Smooth muscle cell (in vitro differentiated cells): Measurements from ENCODE around the gene DNPH1. TPM values are rescaled to one million over a fixed set of nuclear protein-coding genes. Genes with fewer than 3 reads are reported as not detected.

Experiments
- DNase-seq: peaks from one replicate; lab custom pipeline; 2025; ENCODE audit not compliant: unreplicated experiment; lab: John Stamatoyannopoulos, UW
- H2AFZ ChIP-seq: fragments of 200-600 bp; sonication (generic); 2 replicates; pipeline ENCODE4 v1.6.0; 2016; ENCODE audit warnings: antibody characterized with exemption, low read depth, mild to moderate bottlenecking
- H3F3A ChIP-seq: fragments of 200-600 bp; sonication (generic); 2 replicates; pipeline ENCODE4 v1.6.0; 2017; ENCODE audit warnings: antibody characterized with exemption, low read depth
- H3K27ac ChIP-seq: fragments of 200-600 bp; sonication (generic); 2 replicates; pipeline ENCODE4 v1.5.1; 2016; ENCODE audit warnings: low read depth, mild to moderate bottlenecking
- H3K27me3 ChIP-seq: fragments of 200-600 bp; sonication (generic); 2 replicates; pipeline ENCODE4 v1.6.1; 2016; ENCODE audit warnings: low read depth, mild to moderate bottlenecking
- H3K36me3 ChIP-seq: fragments of 200-600 bp; sonication (generic); 2 replicates; pipeline ENCODE4 v1.5.1; 2016; ENCODE audit warnings: low read depth
- H3K4me1 ChIP-seq: fragments of 200-600 bp; sonication (generic); 2 replicates; pipeline ENCODE4 v1.5.1; 2016; ENCODE audit warnings: low read depth
- H3K4me2 ChIP-seq: fragments of 200-600 bp; sonication (generic); 2 replicates; pipeline ENCODE4 v1.6.0; 2016; ENCODE audit warnings: mild to moderate bottlenecking
- H3K4me3 ChIP-seq: fragments of 200-600 bp; sonication (generic); 2 replicates; pipeline ENCODE4 v1.5.1; 2016; ENCODE audit warnings: mild to moderate bottlenecking
- H3K79me2 ChIP-seq: fragments of 200-600 bp; sonication (generic); 2 replicates; pipeline ENCODE4 v1.6.0; 2016; ENCODE audit warnings: low read depth, mild to moderate bottlenecking
- H3K9ac ChIP-seq: fragments of 200-600 bp; sonication (generic); 2 replicates; pipeline ENCODE4 v1.6.0; 2016; ENCODE audit warnings: low read depth
- H3K9me3 ChIP-seq: fragments of 200-600 bp; sonication (generic); replicated peaks from 2 replicates; pipeline ENCODE4 v1.5.1; 2016; ENCODE audit warnings: low read depth
- H4K20me1 ChIP-seq: fragments of 200-600 bp; sonication (generic); 2 replicates; pipeline ENCODE4 v1.6.0; 2016; ENCODE audit warnings: low read depth
- WGBS: methylation state at CpG from one replicate; pipeline ENCODE4 v1.1.7; 2016; ENCODE audit warnings: low lambda C conversion rate; 5-methylcytosine and 5-hydroxymethylcytosine counted together
- polyA plus RNA-seq: library from polyadenylated mRNA; unstranded; fragments of >200 nt; fragmentation: Nextera tagmentation; extraction: Ambion mirVana; gene quantifications from 2 replicates; pipeline ENCODE4 v1.2.1, GENCODE V29; 2016
- total RNA-seq: library from RNA; depleted of rRNA; stranded (reverse); fragments of >200 nt; gene quantifications from 2 replicates; pipeline ENCODE4 v1.2.3, GENCODE V29; 2014
- TF ChIP-seq, protein P1 (sequence below): fragments of 200-600 bp; sonication (generic); IDR thresholded peaks from 2 replicates; pipeline ENCODE4 v1.5.1; 2017; ENCODE audit warnings: borderline replicate concordance, mild to moderate bottlenecking, antibody characterized with exemption; ENCODE audit not compliant: insufficient read depth, poor library complexity, severe bottlenecking

Gene DNPH1
- total and polyA plus RNA-seq, 2 experiments from 2014 or later, result 33.8 to 82.1 TPM

DNA sequence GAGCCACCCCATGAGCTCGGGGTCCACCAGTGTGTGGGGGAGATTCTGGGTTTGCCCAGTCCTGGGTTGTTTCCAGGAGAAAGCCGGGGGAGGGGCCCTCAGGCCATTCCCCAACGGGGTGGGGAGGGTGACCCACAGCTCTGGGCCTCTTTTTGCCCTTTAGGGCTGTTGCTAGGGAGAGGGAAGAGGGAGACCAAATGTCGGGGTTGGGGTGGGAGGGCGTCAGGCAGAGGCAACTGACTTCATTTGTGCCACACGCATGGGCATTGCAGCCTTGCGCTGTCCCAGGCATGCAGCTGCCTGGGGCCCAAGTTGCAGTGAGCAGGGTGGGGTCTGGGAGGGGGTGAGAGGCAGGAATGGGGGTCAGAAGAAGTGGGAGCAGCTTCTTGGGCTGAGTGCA, 49.2 kb downstream of the DNPH1 start:
- WGBS, result 88% methylated on average over 6 of the region's 7 CpGs
- Histone ChIP-seq H3K36me3 (peaks cover 4% of the 10 kb centered on the region), H4K20me1 (peaks cover 3% of the 10 kb centered on the region), H3K79me2 (peaks cover 23% of the 10 kb centered on the region), H3K4me1 (peaks cover 9% of the 10 kb centered on the region), H2AFZ (no peak overlapping the region), H3K4me3 (no peak overlapping the region), H3K9ac (no peak overlapping the region), H3K27ac (peak overlapping the region; percentile 15), H3K4me2 (no peak overlapping the region), H3K9me3 (no peaks in the 10 kb centered on the region), H3K27me3 (no peaks in the 10 kb centered on the region), H3F3A (peaks cover 21% of the 10 kb centered on the region)
- DNase-seq, result no peak
- TF ChIP-seq, protein P1, sequence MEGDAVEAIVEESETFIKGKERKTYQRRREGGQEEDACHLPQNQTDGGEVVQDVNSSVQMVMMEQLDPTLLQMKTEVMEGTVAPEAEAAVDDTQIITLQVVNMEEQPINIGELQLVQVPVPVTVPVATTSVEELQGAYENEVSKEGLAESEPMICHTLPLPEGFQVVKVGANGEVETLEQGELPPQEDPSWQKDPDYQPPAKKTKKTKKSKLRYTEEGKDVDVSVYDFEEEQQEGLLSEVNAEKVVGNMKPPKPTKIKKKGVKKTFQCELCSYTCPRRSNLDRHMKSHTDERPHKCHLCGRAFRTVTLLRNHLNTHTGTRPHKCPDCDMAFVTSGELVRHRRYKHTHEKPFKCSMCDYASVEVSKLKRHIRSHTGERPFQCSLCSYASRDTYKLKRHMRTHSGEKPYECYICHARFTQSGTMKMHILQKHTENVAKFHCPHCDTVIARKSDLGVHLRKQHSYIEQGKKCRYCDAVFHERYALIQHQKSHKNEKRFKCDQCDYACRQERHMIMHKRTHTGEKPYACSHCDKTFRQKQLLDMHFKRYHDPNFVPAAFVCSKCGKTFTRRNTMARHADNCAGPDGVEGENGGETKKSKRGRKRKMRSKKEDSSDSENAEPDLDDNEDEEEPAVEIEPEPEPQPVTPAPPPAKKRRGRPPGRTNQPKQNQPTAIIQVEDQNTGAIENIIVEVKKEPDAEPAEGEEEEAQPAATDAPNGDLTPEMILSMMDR, result no peak

DNA sequence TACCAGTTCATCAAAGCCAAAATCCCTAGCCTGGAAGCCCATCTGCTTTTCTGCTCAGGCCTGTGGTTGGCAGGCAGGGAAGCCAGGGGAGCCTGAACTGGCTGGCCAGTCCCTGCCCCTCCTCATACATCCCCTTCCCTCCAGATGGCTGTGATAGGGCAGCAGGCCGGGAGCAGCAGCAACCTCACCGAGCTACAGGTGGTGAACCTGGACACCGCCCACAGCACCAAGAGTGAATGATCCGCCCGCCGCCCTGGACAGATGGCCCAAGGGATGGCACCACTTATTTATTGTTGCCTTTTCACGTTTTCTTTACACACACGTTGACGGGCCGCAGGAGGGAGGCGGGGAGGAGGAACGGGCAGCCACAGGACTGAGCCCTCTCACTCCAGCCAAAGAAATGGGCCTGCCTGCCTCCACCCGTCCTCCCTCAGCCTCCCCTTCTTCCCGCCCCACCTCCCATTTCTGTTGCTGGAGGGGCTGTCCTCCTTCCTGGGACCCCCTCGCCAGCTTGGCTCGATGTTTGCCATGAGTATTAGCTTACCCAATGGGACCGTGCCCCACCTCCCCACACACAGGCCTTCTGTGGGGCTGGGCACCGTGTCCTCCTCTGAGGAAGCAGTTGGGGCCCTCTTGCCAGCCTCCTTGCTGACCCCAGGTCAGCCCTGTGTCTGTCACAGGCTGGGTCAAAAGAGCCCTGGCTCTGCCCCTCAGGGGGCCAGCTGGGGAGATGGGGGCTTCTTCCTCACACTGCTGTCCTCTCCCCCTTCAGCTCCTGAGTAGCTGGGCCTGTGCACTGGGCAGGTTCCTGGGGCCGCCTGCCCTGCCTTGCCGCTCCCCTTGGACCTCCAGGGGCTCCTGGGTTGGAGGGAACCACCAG, 50.1 kb downstream of the DNPH1 start:
- Histone ChIP-seq H3K36me3 (peaks cover 4% of the 10 kb centered on the region), H3F3A (peaks cover 25% of the 10 kb centered on the region), H3K9ac (no peak overlapping the region), H3K79me2 (peaks cover 25% of the 10 kb centered on the region), H3K27me3 (no peaks in the 10 kb centered on the region), H3K9me3 (no peaks in the 10 kb centered on the region), H4K20me1 (peaks cover 6% of the 10 kb centered on the region), H3K4me3 (no peak overlapping the region), H3K4me1 (peaks cover 13% of the 10 kb centered on the region), H2AFZ (no peak overlapping the region), H3K4me2 (no peak overlapping the region), H3K27ac (no peak overlapping the region)
- 96% methylated on average over 20 of the region's 20 CpGs for WGBS
- TF ChIP-seq, protein P1, result no peak
- no peak for DNase-seq

DNA sequence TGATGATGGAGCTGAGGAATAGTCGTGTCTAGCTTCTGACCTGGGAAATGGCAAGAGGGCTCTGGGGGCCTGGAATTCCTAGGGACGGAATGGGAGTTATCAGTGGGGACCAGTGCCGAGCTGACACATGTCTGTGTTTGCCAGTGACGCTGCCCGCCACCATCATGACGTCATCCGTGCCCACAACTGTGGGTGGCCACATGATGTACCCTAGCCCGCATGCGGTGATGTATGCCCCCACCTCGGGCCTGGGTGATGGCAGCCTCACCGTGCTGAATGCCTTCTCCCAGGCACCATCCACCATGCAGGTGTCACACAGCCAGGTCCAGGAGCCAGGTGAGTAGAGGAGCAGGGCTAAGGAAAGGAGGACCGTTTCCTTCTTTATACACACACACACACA, 51.1 kb downstream of the DNPH1 start:
- DNase-seq, result no peak
- H3K79me2 ChIP-seq, result peaks cover 34% of the 10 kb centered on the region
- no peak overlapping the region for H3K4me3 ChIP-seq
- H3K9me3 ChIP-seq, result no peaks in the 10 kb centered on the region
- peaks cover 14% of the 10 kb centered on the region for H4K20me1 ChIP-seq
- no peak overlapping the region for H2AFZ ChIP-seq
- peaks cover 4% of the 10 kb centered on the region for H3K36me3 ChIP-seq
- no peak overlapping the region for H3K4me2 ChIP-seq
- no peaks in the 10 kb centered on the region for H3K27me3 ChIP-seq
- peaks cover 32% of the 10 kb centered on the region for H3F3A ChIP-seq
- H3K27ac ChIP-seq, result no peak overlapping the region
- peaks cover 21% of the 10 kb centered on the region for H3K4me1 ChIP-seq
- WGBS, result 92% methylated on average over 12 of the region's 12 CpGs
- H3K9ac ChIP-seq, result no peak overlapping the region
- TF ChIP-seq, protein P1, result no peak
